Left colon (tissue), 2 donors: ENCODE results near the gene BTN3A1. TPM values are rescaled to one million over a fixed set of nuclear protein-coding genes. Genes with fewer than 3 reads are reported as not detected.
"Not testable (repeated sequence)": the region's sequence is repeated elsewhere in the genome, so short reads cannot be mapped to it uniquely, and the experiment has no call there.

Experiments
- ATAC-seq: fragments of 200-7000 bp; cut with Tn5 transposase; one replicate; pipeline ENCODE4 v1.9.1; 2020; ENCODE audit warnings: mild to moderate bottlenecking, moderate library complexity
- DNase-seq, 2 donors: peaks; one replicate each; pipeline ENCODE4 v3.0.0-alpha.2; 2020
- intact Hi-C, 2 donors: fragments of 100-400 bp; cut with DNase I in 1 of 2; cut with micrococcal nuclease in 1 of 2; formaldehyde crosslinking; loops; one replicate each; pipeline versions ENCODE4 v1.11.2 to v1.14.0; 2022; cut with DNase I, micrococcal nuclease
- total RNA-seq, 2 donors: library from RNA; stranded (reverse); fragmentation: NEBNext Ultra II Directional; extraction: Animal tissue kit (Norgen Biotek cat#: 25700); gene quantifications; one replicate each; pipeline ENCODE4 v1.2.1, GENCODE V29; 2021
- donor health status: DM: no; HTN: no; CAD: no.
- donor health status: DM: yes; HTN: yes; CAD: no.

Gene BTN3A1
- total RNA-seq, 2 donors from 2014 or later = 21.2 to 21.6 TPM

DNA sequence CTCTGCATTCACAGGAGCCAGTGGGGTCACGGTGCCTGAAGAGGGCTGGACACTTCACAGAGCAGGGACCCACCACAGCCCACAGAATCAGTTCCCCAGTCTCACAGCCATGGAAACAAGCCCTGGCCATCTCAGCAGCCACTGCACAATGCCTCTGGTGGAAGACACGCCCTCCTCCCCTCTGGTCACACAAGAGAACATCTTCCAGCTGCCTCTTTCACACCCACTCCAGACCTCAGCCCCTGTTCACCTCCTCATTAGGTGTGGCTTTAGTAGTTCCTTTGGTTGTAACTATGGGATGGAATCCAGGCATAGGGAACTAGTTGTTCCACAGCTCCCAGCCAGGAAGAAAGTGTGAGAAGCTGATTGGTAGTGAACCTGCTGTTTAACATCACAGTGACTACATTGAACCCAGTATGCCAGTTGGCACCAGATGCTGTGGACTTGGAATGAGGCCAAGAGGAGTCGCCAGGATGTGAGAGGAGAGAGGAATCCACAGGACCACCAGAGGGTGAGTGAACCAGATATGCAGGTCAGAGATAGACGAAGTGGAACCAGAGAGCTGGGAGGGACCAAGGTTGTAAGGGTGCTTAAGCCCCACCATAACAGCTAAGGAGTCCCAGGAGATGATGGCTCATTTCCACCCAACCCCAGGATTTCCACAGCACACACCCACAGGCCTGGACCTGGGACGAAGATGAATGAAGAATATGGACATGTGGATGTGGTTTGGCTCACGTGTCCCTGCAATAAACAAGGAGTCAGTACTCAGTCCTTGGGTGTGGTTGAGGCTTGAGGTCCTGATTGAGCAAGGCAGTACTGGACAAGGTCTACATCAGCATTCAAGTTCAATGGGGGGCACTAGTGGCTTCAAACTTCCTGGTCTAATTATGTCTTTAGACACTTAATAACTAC lies 29.4 kb downstream of the BTN3A1 start:
- intact Hi-C loops = no loop called here
- DNase-seq (no peak), ATAC-seq (no peak)

DNA sequence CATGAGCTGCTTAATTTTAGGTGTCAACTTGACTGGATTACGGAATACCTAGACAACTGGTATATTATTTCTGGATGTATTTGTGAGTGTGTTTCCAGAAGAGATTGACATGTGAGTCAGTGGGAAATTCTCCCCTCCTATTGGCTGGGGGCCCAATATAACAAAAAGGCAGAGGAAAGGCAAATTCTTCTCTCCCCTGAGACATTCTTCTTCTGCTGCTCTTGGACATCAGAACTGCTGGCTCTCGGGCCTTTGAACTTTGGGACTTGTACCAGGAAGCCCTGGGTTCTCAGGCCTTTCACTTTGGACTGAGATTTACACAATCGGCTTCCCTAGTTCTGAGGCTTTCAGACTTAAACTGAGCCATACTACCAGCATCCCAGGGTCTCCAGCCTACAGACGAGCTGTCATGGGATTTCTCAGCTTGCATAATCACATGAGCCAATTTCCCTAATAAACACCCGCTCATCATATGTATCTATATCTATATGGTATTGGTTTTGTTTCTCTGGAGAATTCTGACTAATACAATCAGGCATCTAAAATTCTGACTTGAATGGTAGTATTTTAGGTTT lies 30.6 kb downstream of the BTN3A1 start:
- DNase-seq (no peak), ATAC-seq (no peak)
- intact Hi-C loops = no loop called here

GRCh38 chr6:26433680-26434079 lies 31.6 kb downstream of the BTN3A1 start:
- intact Hi-C loops, DNase-seq: not testable (repeated sequence)

GRCh38 chr6:26436018-26436417 lies 33.9 kb downstream of the BTN3A1 start:
- intact Hi-C loops = no loop called here

More at GRCh38 chr6:26433680-26434079, 31.6 kb downstream of the BTN3A1 start:
- not testable (repeated sequence) for ATAC-seq

GRCh38 chr6:26437550-26437949 lies 35.5 kb downstream of the BTN3A1 start:
- no peak for DNase-seq
- ATAC-seq = no peak
- intact Hi-C loops = no loop called here

More at GRCh38 chr6:26436018-26436417, 33.9 kb downstream of the BTN3A1 start:
- ATAC-seq (no peak), DNase-seq (no peak)

DNA sequence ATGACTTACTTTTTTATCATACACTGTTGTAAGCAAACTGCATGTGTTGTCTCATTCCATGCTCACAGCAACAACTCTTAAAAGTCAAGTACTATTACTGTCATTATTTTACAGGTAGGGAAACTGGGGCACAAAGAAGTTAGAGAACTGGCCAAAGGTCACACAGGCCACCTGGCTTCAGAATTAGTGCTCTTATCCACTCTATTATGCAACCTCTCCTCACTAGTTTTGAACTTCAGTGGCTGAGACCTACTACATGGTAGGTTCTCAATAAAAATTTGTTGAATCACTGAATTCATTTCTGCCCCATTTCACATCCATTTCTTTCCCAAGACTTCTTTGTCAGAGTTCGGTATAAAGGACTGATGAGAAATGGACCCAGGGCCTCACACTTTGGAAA lies 35.9 kb downstream of the BTN3A1 start:
- DNase-seq (no peak), ATAC-seq (no peak)
- intact Hi-C loops = no loop called here

- ATAC-seq (peak; percentile 45), DNase-seq (no peak)
- intact Hi-C loops = no loop called here
Observed at GRCh38 chr6:26439151-26440125, 37.4 kb downstream of the BTN3A1 start.

DNA sequence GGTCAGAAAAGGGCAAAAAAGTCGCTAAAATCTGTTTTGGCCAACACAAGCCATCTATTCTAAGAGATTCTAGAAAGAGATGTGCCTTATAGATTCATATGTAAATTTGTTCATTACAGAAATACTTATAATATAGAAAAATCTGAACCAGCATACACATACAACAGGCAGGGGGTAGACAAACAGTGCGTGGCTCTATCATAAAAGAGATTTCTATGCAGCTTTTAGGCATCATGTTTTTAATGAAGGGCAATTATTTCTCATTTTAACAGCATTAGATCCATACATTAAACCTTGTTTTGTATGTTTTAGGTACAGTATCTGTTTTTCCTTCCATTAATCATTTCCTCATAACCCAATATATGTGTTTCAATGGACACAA lies 38.9 kb downstream of the BTN3A1 start:
- intact Hi-C loops = no loop called here
- DNase-seq (no peak), ATAC-seq (no peak)

- no peak for DNase-seq
Observed at GRCh38 chr6:26441977-26442376, 39.9 kb downstream of the BTN3A1 start.

GRCh38 chr6:26445934-26446667 lies 44.0 kb downstream of the BTN3A1 start:
- no peak for ATAC-seq
- intact Hi-C loops = no loop called here
- DNase-seq = no peak

More at GRCh38 chr6:26441977-26442376, 39.9 kb downstream of the BTN3A1 start:
- no peak for ATAC-seq
- intact Hi-C loops = no loop called here

GRCh38 chr6:26447257-26447656 lies 45.2 kb downstream of the BTN3A1 start:
- intact Hi-C loops = no loop called here
- ATAC-seq = no peak

GRCh38 chr6:26450240-26450639 lies 48.2 kb downstream of the BTN3A1 start:
- ATAC-seq (no peak), DNase-seq (no peak)
- intact Hi-C loops = no loop called here

More at GRCh38 chr6:26447257-26447656, 45.2 kb downstream of the BTN3A1 start:
- DNase-seq = no peak

DNA sequence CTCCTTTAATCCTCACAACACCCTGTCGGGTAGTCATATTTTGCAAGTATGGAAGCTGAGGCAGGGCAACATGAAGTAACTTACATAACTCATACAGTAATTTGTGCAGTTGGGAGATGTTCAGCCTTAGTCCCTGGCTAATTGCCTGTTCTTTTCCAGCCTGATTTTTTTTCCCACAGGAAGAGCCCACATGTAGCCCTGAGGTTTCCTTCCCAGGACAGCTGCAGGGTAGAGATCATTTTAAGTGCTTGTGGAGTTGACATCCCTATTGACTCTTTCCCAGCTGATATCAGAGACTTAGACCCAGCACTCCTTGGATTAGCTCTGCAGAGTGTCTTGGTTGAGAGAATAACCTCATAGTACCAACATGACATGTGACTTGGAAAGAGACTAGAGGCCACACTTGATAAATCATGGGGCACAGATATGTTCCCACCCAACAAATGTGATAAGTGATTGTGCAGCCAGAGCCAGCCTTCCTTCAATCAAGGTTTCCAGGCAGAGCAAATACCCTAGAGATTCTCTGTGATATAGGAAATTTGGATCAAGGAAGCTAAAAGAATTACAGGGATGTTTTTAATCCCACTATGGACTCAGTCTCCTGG lies 50.7 kb downstream of the BTN3A1 start:
- no peak for ATAC-seq
- DNase-seq = no peak

DNA sequence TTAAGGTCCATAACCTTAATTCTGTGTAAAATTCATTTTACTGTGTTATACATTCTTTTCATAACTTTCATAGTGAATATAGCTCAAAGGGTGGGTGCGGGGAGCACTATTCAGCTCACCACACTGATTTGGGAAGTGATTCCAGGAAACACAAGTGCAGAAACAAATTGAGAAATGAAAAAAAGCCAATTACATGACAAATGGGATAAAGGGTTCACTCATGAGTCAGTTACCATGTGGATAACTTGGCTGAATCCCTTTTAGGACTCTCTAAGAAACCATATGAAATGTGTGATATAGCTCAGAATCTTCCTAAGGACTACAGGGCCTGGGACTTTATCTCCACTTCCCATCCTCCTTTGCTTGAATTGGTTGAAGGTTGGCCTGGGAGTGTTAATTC lies 52.6 kb downstream of the BTN3A1 start:
- no peak for ATAC-seq
- intact Hi-C loops = no loop called here
- no peak for DNase-seq

More for the DNA sequence above, 50.7 kb downstream of the BTN3A1 start:
- intact Hi-C loops = no loop called here

GRCh38 chr6:26455357-26455970 lies 53.4 kb downstream of the BTN3A1 start:
- DNase-seq (no peak), ATAC-seq (no peak)
- intact Hi-C loops = no loop called here

DNA sequence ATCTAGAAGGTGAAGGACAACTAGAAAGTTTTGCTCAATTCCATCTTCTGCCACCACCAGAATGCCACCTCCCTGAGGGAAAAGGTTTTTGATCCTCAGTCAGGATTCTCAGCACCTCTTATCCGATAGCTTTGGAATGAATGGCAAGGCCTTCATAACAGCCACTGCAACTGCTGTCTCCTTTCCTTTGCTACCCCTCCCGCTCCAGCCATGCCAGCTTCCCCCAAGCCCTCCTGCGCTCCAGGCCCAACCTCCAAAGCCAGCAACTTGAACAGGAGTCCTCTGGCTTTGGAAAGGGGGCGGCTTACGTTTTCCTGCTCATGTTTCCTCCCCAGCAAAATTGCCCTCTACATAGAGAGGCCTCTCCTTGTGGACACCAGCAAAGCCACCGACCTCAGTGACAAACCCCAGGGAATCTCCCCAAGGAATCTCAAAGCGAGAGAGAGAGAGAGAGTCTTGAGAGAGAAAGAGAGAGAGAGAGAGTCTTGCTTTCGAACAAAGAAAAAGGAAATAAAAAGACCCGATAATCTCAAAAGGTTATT lies 55.3 kb downstream of the BTN3A1 start:
- peak; percentile 53 for ATAC-seq
- no peak for DNase-seq
- intact Hi-C loops = no loop called here
